Calu3 (cell line): ENCODE measurements around the gene HTRA1. TPM values are rescaled to one million over a fixed set of nuclear protein-coding genes. Genes with fewer than 3 reads are reported as not detected.

Experiments used
- BruUV-seq: library from RNA; stranded (reverse); fragments of 400-500 nt; replicated peaks from 2 replicates; lab custom pipeline; 2021; lab: Mats Ljungman, UMichigan
- CTCF ChIA-PET: fragments of 300-600 bp; sonication (Branson Sonifier 250); formaldehyde crosslinking; loops from one replicate; lab custom pipeline; 2022; ENCODE audit warnings: antibody characterized with exemption; lab: Charles Lee
- DNase-seq: peaks from one replicate; pipeline ENCODE4 v3.0.0; 2022
- H3K27ac Mint-ChIP-seq: one replicate; pipeline ENCODE4 v1.8.0; 2022; ENCODE audit warnings: mixed read lengths; ENCODE audit not compliant: unreplicated experiment
- H3K27me3 Mint-ChIP-seq: one replicate; pipeline ENCODE4 v1.8.0; 2022; ENCODE audit warnings: mixed read lengths; ENCODE audit not compliant: unreplicated experiment
- H3K36me3 Mint-ChIP-seq: one replicate; pipeline ENCODE4 v1.8.0; 2022; ENCODE audit warnings: mild to moderate bottlenecking, moderate library complexity, mixed read lengths; ENCODE audit not compliant: insufficient read depth, unreplicated experiment
- H3K4me1 Mint-ChIP-seq: one replicate; pipeline ENCODE4 v1.8.0; 2022; ENCODE audit warnings: mild to moderate bottlenecking, low read depth, mixed read lengths; ENCODE audit not compliant: unreplicated experiment
- H3K4me3 Mint-ChIP-seq: one replicate; pipeline ENCODE4 v1.8.0; 2022; ENCODE audit warnings: mild to moderate bottlenecking, low read depth, moderate library complexity, mixed read lengths; ENCODE audit not compliant: unreplicated experiment
- H3K9me3 Mint-ChIP-seq: one replicate; pipeline ENCODE4 v1.8.0; 2022; ENCODE audit warnings: low read depth, mixed read lengths; ENCODE audit not compliant: unreplicated experiment
- intact Hi-C: fragments of 100-400 bp; cut with micrococcal nuclease; formaldehyde crosslinking; loops from one replicate; pipeline ENCODE4 v1.10.0; 2022; ENCODE audit not compliant: unreplicated experiment
- total RNA-seq: library from RNA; stranded (reverse); gene quantifications from 2 replicates; pipeline ENCODE4 v1.2.3, GENCODE V29; 2022
- TF ChIP-seq, protein P1 (sequence below): fragments of 200-600 bp; IDR thresholded peaks from one replicate; pipeline ENCODE4 v1.8.0; 2022; ENCODE audit warnings: antibody characterized with exemption; ENCODE audit not compliant: unreplicated experiment

Gene HTRA1
- total RNA-seq, 1 experiment from 2014 or later = 1.3 TPM

DNA sequence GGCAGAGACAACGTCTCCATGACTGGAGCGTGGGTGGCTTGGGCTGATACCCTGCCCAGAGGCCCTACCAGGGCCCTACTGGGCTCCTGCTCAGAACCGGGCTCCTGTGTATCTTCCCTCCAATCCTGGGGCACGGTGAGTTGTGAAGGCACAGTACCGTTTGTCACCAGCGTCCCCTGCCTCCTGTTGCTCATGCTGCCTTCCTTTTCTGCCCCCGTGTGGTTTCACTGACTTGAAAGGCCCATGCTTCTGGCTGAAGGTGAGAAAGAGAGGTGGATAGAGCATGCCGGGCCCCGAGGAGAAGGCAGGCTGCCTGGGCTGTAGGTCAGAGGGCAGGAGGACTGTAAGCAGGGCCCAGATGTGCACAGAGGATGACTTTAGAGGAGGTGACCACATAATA, 90.1 kb downstream of the HTRA1 start:
- H3K4me1 Mint-ChIP-seq = peaks cover 11% of the 10 kb centered on the region

DNA sequence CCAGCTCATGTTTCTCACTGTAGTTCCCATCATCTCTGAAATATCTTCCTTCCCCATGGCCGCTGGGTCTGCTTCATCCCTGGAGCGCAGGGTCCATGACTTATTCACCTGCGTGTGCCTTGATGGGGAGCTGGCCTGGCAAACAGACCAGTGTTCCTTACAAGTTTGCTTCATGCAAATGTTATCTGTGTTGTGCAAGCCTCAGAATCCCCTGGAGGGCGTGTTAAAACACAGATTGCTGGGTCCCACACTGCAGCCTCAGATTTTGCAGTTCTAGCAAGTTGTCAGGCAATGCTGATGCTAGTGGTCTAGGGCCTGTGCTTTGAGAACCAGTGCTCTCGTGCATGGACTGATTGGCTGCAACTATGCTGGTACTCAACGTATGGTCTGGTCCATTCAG, 92.0 kb downstream of the HTRA1 start:
- no peak overlapping the region for H3K27ac Mint-ChIP-seq
- TF ChIP-seq, protein P1, sequence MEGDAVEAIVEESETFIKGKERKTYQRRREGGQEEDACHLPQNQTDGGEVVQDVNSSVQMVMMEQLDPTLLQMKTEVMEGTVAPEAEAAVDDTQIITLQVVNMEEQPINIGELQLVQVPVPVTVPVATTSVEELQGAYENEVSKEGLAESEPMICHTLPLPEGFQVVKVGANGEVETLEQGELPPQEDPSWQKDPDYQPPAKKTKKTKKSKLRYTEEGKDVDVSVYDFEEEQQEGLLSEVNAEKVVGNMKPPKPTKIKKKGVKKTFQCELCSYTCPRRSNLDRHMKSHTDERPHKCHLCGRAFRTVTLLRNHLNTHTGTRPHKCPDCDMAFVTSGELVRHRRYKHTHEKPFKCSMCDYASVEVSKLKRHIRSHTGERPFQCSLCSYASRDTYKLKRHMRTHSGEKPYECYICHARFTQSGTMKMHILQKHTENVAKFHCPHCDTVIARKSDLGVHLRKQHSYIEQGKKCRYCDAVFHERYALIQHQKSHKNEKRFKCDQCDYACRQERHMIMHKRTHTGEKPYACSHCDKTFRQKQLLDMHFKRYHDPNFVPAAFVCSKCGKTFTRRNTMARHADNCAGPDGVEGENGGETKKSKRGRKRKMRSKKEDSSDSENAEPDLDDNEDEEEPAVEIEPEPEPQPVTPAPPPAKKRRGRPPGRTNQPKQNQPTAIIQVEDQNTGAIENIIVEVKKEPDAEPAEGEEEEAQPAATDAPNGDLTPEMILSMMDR = no peak
- no peaks in the 10 kb centered on the region for H3K9me3 Mint-ChIP-seq
- no peak overlapping the region for H3K4me3 Mint-ChIP-seq
- CTCF ChIA-PET = no interaction called here
- intact Hi-C loops = no loop called here
- peaks cover 11% of the 10 kb centered on the region for H3K4me1 Mint-ChIP-seq
- no TSS peak for BruUV-seq
- peaks cover 4% of the 10 kb centered on the region for H3K36me3 Mint-ChIP-seq
- DNase-seq = no peak
- H3K27me3 Mint-ChIP-seq = peaks cover 19% of the 10 kb centered on the region

More for the DNA sequence above, 90.1 kb downstream of the HTRA1 start:
- Mint-ChIP-seq H3K4me3 (no peak overlapping the region), H3K9me3 (no peaks in the 10 kb centered on the region), H3K27ac (no peak overlapping the region), H3K27me3 (peaks cover 16% of the 10 kb centered on the region), H3K36me3 (peaks cover 4% of the 10 kb centered on the region)
- no TSS peak for BruUV-seq
- DNase-seq = no peak
- intact Hi-C loops = no loop called here
- TF ChIP-seq, protein P1 = no peak
- CTCF ChIA-PET = interaction anchor here (0.5 kb wide), 1 partner anchor 112 kb away, joined by 3 read pairs; no protein-coding TSS in a partner anchor

DNA sequence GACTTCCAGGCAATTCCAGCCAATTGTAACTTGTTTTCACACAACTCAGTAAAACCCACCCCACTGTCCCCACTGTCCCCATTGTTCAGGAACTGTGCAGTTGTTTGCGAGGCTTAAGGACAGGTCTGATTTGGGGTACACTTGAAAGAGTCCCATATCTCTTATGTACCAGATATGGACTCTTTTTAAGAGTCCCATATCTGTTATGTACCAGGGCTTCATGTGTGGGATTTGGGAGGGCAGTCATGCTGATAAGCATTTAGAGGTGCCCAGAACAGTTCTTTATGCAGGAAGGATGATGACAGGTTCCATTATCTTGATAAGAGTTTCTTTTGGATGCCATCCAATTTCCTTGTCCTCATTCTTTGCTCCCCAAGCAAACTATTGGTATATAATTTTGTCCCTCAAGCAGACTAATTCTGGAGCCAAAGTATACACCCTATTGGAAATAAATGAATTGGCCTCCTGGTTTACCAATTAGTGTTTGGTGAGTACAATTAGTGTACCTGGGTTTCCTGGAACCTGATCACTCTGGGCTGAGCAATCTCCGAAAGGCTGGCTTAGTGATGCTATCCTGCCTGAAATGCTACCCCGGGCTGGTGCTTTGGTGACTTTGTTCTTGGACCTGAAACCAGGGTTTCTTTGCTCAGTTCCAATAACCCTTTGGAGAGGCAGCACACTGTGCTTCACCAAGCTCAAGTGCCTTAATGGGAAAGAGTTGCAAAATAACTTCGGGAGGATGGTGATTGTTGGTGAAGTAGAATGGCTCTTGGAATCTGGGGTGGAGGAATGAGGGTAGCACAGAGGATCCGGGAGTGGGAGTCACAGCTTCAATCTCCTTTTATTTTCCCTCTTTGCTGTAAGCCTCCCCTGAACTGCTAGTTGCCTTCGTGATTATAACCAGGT, 93.0 kb downstream of the HTRA1 start:
- Mint-ChIP-seq H3K27ac (no peak overlapping the region), H3K9me3 (no peaks in the 10 kb centered on the region), H3K36me3 (peaks cover 4% of the 10 kb centered on the region), H3K4me3 (no peak overlapping the region), H3K27me3 (peaks cover 19% of the 10 kb centered on the region), H3K4me1 (peaks cover 20% of the 10 kb centered on the region)
- BruUV-seq = no TSS peak
- DNase-seq = no peak
- TF ChIP-seq, protein P1 = no peak
- CTCF ChIA-PET = no interaction called here
- intact Hi-C loops = no loop called here

DNA sequence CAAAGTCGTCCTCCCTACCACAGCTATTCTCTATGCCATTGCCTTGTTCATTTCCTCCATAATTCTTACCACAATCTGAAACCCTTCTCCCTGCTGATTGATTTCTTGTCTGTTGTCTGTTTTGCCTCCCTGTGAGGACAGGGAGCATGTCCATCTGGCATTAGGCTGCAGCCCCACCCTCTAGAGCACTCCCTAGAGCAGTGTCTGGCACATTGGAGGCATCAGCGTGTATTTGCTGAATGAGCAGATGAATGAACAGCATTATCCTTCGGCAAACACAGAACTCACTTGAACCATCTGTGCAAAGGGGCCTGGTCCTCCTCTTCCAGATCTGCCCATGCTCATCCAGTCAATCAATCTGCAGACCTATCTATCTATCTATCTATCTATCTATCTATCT, 94.1 kb downstream of the HTRA1 start:
- Mint-ChIP-seq H3K9me3 (no peaks in the 10 kb centered on the region), H3K27me3 (peaks cover 19% of the 10 kb centered on the region), H3K36me3 (peaks cover 4% of the 10 kb centered on the region), H3K4me1 (peaks cover 31% of the 10 kb centered on the region), H3K27ac (no peak overlapping the region), H3K4me3 (no peak overlapping the region)
- no peak for DNase-seq
- CTCF ChIA-PET = no interaction called here
- BruUV-seq = no TSS peak
- TF ChIP-seq, protein P1 = no peak
- intact Hi-C loops = no loop called here
